K562 (cell line): ENCODE results near the gene SYT17. TPM values are rescaled to one million over a fixed set of nuclear protein-coding genes. Genes with fewer than 3 reads are reported as not detected.

Experiments used
- ATAC-seq: fragments of 200-7000 bp; cut with Tn5 transposase; 3 replicates; pipeline ENCODE4 v1.9.1; 2020; ENCODE audit warnings: moderate library complexity
- BruUV-seq: library from RNA; stranded (reverse); fragments of 400-500 nt; replicated peaks from 2 replicates; lab custom pipeline; 2021; lab: Mats Ljungman, UMichigan
- CTCF ChIA-PET: fragments of 300-600 bp; formaldehyde crosslinking; extraction: SDS; loops from one replicate; lab custom pipeline; 2021; ENCODE audit warnings: low intra/inter-chr PET ratio; lab: Yijun Ruan, JAX
- POLR2A ChIA-PET: fragments of 300-600, 350-650 bp; sonication (Branson Sonifier 250); formaldehyde crosslinking; extraction: SDS; loops from one replicate; lab custom pipeline; 2021; ENCODE audit warnings: antibody characterized with exemption, inconsistent platforms; lab: Yijun Ruan, JAX
- DNase-seq, 4 experiments: peaks; one replicate each; pipeline versions ENCODE4 v3.0.0 to v3.0.0-alpha.2; 2011 to 2018; ENCODE audit warnings: low spot score in 3 of 4, mixed read lengths in 3 of 4; ENCODE audit errors: extremely low read depth in 1 of 4
- FAIRE-seq: peaks from 2 replicates; lab custom pipeline; 2011; peaks lifted over from hg19 to GRCh38; lab: Jason Lieb, UNC
- H2AFZ ChIP-seq: 2 replicates; pipeline ENCODE4 v1.6.0; 2011; ENCODE audit warnings: low read depth, low read length, control low read depth, inconsistent platforms
- H3K27ac ChIP-seq: fragments of 200-600 bp; 3 replicates; pipeline ENCODE4 v1.8.0; 2011; ENCODE audit warnings: low read depth, mild to moderate bottlenecking, control low read depth, inconsistent platforms, low read length, moderate library complexity, mixed read lengths; ENCODE audit errors: extremely low read depth
- H3K27me3 ChIP-seq, 2 experiments: fragments of 300-600 bp in 1 of 2; 2 replicates in 1 of 2; 3 replicates in 1 of 2; pipeline versions ENCODE4 v1.6.0 to v1.8.0; 2011; ENCODE audit warnings: inconsistent platforms in 2 of 2, low read length in 2 of 2, mild to moderate bottlenecking in 1 of 2, mixed read lengths in 1 of 2, moderate library complexity in 1 of 2; ENCODE audit not compliant: control insufficient read depth in 2 of 2, insufficient read depth in 2 of 2
- H3K36me3 ChIP-seq: fragments of 300-600 bp; 3 replicates; pipeline ENCODE4 v1.8.0; 2011; ENCODE audit warnings: mild to moderate bottlenecking, low read length, inconsistent platforms; ENCODE audit not compliant: control insufficient read depth, insufficient read depth
- H3K4me1 ChIP-seq, 2 experiments: fragments of 200-600 bp in 1 of 2; replicated peaks in 1 of 2; 2 replicates in 1 of 2; 3 replicates in 1 of 2; pipeline versions ENCODE4 v1.5.1 to v1.8.0; 2011; ENCODE audit warnings: inconsistent platforms in 2 of 2, low read length in 2 of 2, mild to moderate bottlenecking in 1 of 2, mixed read lengths in 1 of 2, moderate library complexity in 1 of 2; ENCODE audit not compliant: control insufficient read depth in 2 of 2, insufficient read depth in 2 of 2
- H3K4me2 ChIP-seq: 2 replicates; pipeline ENCODE4 v1.6.1; 2011; ENCODE audit warnings: low read length, control low read depth, inconsistent platforms, mixed read lengths; ENCODE audit not compliant: insufficient read depth
- H3K4me3 ChIP-seq: fragments of 200-600 bp; sonication (generic), shearing (Covaris generic); 2 replicates; pipeline ENCODE4 v1.5.1; 2016; ENCODE audit warnings: control low read depth, inconsistent platforms
- H3K79me2 ChIP-seq: fragments of 200-600 bp; 3 replicates; pipeline ENCODE4 v1.8.0; 2011; ENCODE audit warnings: low read length, inconsistent platforms; ENCODE audit not compliant: control insufficient read depth, insufficient read depth
- H3K9ac ChIP-seq, 2 experiments: 2 replicates each; pipeline versions ENCODE4 v1.6.0 to v1.6.1; 2011; ENCODE audit warnings: low read depth in 2 of 2, low read length in 2 of 2, control low read depth in 1 of 2, inconsistent platforms in 1 of 2, mild to moderate bottlenecking in 1 of 2, mixed read lengths in 1 of 2; ENCODE audit not compliant: insufficient read depth in 1 of 2
- H3K9me1 ChIP-seq: one replicate; pipeline ENCODE4 v1.6.0; 2011; ENCODE audit warnings: inconsistent platforms, mild to moderate bottlenecking, low read length, moderate library complexity; ENCODE audit not compliant: control insufficient read depth, insufficient read depth
- H3K9me3 ChIP-seq: replicated peaks from 2 replicates; pipeline ENCODE4 v1.5.1; 2011; ENCODE audit warnings: low read depth, low read length, inconsistent platforms; ENCODE audit not compliant: control insufficient read depth, insufficient read depth
- H4K20me1 ChIP-seq: replicated peaks from 2 replicates; pipeline ENCODE4 v1.6.1; 2011; ENCODE audit warnings: low read length, inconsistent platforms, mixed read lengths; ENCODE audit not compliant: control insufficient read depth, insufficient read depth
- ATF2 ChIP-seq: sonication (generic); formaldehyde crosslinking; IDR thresholded peaks from 2 replicates; pipeline ENCODE4 v1.8.1; 2022; ENCODE audit warnings: missing genetic modification reagents
- NFIC ChIP-seq: fragments of 450-650 bp; IDR thresholded peaks from 2 replicates; pipeline ENCODE4 v1.6.1; 2017; ENCODE audit warnings: mild to moderate bottlenecking, inconsistent platforms
- ZBTB12 ChIP-seq: fragments of 250-450 bp; sonication (Bioruptor Pico); IDR thresholded peaks from 2 replicates; pipeline ENCODE4 v1.4.0; 2020
- ZNF436 ChIP-seq: fragments of 250-450, 450-650 bp; sonication (Bioruptor Pico); formaldehyde crosslinking; IDR thresholded peaks from 2 replicates; pipeline ENCODE4 v1.7.0; 2020; ENCODE audit warnings: mild to moderate bottlenecking
- ZNF507 ChIP-seq: conservative IDR thresholded peaks from 2 replicates; pipeline ENCODE4 v1.6.1; 2017; ENCODE audit warnings: missing genetic modification characterization, missing compliant biosample characterization
- WGBS: fragments of 100-300 bp; shearing (Covaris generic); methylation state at CpG from one replicate; pipeline ENCODE4 v1.1.6; 2016; ENCODE audit warnings: low coverage, mixed read lengths; ENCODE audit not compliant: insufficient coverage; ENCODE audit errors: missing lambda C conversion rate; 5-methylcytosine and 5-hydroxymethylcytosine counted together
- in situ Hi-C: fragments of 300-500 bp; cut with MboI; formaldehyde crosslinking; loops from 4 replicates; pipeline ENCODE4 v1.15.0; 2018; ENCODE audit warnings: inconsistent platforms, mixed read lengths
- intact Hi-C: fragments of 100-400 bp; cut with micrococcal nuclease; formaldehyde crosslinking; loops from 2 replicates; pipeline ENCODE4 v1.14.2; 2022
- polyA plus RNA-seq, 8 experiments: library from polyadenylated mRNA; depleted of rRNA in 4 of 8; stranded (reverse) in 5 of 8; unstranded in 3 of 8; fragments of >200 nt; fragmentation: Nextera tagmentation in 2 of 8; fragmentation: Illumina TruSeq in 1 of 8; extraction: Ambion mirVana in 2 of 8; extraction: Trizol in 1 of 8; gene quantifications; 2 replicates each; pipeline versions ENCODE4 v1.2.1 to v1.2.3, GENCODE V29; 2011 to 2014; ENCODE audit warnings: inconsistent platforms in 1 of 8, missing spikeins in 1 of 8
- total RNA-seq, 7 experiments: library from RNA; depleted of rRNA in 6 of 7; stranded (reverse); fragments of >200 nt in 6 of 7; fragmentation: Illumina TruSeq in 2 of 7; extraction: Trizol in 2 of 7; gene quantifications; 2 replicates each; pipeline versions ENCODE4 v1.2.1 to v1.2.3, GENCODE V29; 2011 to 2021; ENCODE audit warnings: low replicate concordance in 1 of 7

SYT17 gene
- total and polyA plus RNA-seq, 9 of the 15 experiments (the other 6 are each of a cell fraction or from before 2014, with no cell fraction given) = not detected

- Histone ChIP-seq H3K79me2 (no peaks in the 10 kb centered on the region), H3K9me3 (no peaks in the 10 kb centered on the region; the same call in 1 of the 2 replicates), H3K9me1 (no peaks in the 10 kb centered on the region), H3K4me1 (no peaks in the 10 kb centered on the region), H3K9ac (no peak overlapping the region), H4K20me1 (no peaks in the 10 kb centered on the region), H3K4me3 (no peak overlapping the region), H3K27me3 (0 out of 5 replicates have a peak, but pooled peaks cover 0 to 4% of the 10 kb centered on the region in 2 experiments), H2AFZ (no peak overlapping the region), H3K36me3 (no peaks in the 10 kb centered on the region)
- FAIRE-seq = no peak
- ChIA-PET CTCF (no interaction called here), POLR2A (interaction anchor here (0.6 to 0.8 kb wide), 2 partner anchors 11 to 1275 kb away, joined by 3 read pairs; no protein-coding TSS in a partner anchor)
- intact Hi-C loops = no loop called here
- DNase-seq = no peak
- no peak for ATAC-seq
- no peak for TF ChIP-seq ZNF436
- TF ChIP-seq ZNF507 (tag) = peak; percentile 65
- TF ChIP-seq ZBTB12 = no peak
- TF ChIP-seq NFIC = no peak
- no peak for TF ChIP-seq ATF2 (CRISPR knock-in tag)
- TF ChIP-seq, all 486 proteins: peak for 1
- H3K4me2 ChIP-seq = no peak overlapping the region
- in situ Hi-C loops = no loop called here
- WGBS = 1% methylated on average over 9 of the region's 9 CpGs
- no peak overlapping the region for H3K27ac ChIP-seq
- BruUV-seq = no TSS peak
These were observed 97.4 kb downstream of the SYT17 start for GRCh38 chr16:19265380-19265930.
